HepG2 (cell line): ENCODE measurements around the gene ZNF512B. TPM values are rescaled to one million over a fixed set of nuclear protein-coding genes. Genes with fewer than 3 reads are reported as not detected.

Experiments
- CBX1 ChIP-seq: IDR thresholded peaks from one replicate; pipeline ENCODE4 v1.6.1; 2016; ENCODE audit warnings: antibody characterized with exemption, low read depth
- FOXK1 ChIP-seq: sonication (generic); formaldehyde crosslinking; IDR thresholded peaks from 2 replicates; pipeline ENCODE4 v1.4.0; 2020; ENCODE audit warnings: low read depth, missing genetic modification reagents, borderline replicate concordance
- KDM4B ChIP-seq: sonication (generic); formaldehyde crosslinking; IDR thresholded peaks from 2 replicates; pipeline ENCODE4 v1.4.0; 2020; ENCODE audit warnings: missing genetic modification reagents
- MYC ChIP-seq: sonication (generic); formaldehyde crosslinking; IDR thresholded peaks from 2 replicates; pipeline ENCODE4 v1.9.0; 2021; ENCODE audit warnings: missing genetic modification reagents, borderline replicate concordance
- NCOR1 ChIP-seq: fragments of 200-600 bp; sonication (generic); IDR thresholded peaks from 2 replicates; pipeline ENCODE4 v1.7.0; 2017; ENCODE audit warnings: antibody characterized with exemption, low read length, borderline replicate concordance
- POGZ ChIP-seq: sonication (generic); formaldehyde crosslinking; IDR thresholded peaks from 2 replicates; pipeline ENCODE4 v1.4.0; 2020; ENCODE audit warnings: mild to moderate bottlenecking, missing genetic modification reagents
- SALL2 ChIP-seq: sonication (generic); formaldehyde crosslinking; IDR thresholded peaks from 2 replicates; pipeline ENCODE4 v1.8.1; 2023; ENCODE audit warnings: mild to moderate bottlenecking, missing genetic modification reagents, inconsistent platforms
- SIX4 ChIP-seq: sonication (generic); formaldehyde crosslinking; IDR thresholded peaks from 2 replicates; pipeline ENCODE4 v1.4.0; 2020; ENCODE audit warnings: missing genetic modification reagents
- SOX5 ChIP-seq: IDR thresholded peaks from 2 replicates; pipeline ENCODE4 v1.6.1; 2016; ENCODE audit warnings: borderline replicate concordance
- SP4 ChIP-seq: sonication (generic); formaldehyde crosslinking; IDR thresholded peaks from 2 replicates; pipeline ENCODE4 v1.8.1; 2023; ENCODE audit warnings: mild to moderate bottlenecking, missing genetic modification reagents
- SRSF1 ChIP-seq: fragments of 200-400 bp; formaldehyde crosslinking; optimal IDR thresholded peaks from 2 replicates; pipeline ENCODE3; 2017; ENCODE audit warnings: mild to moderate bottlenecking, low read depth, low read length, moderate library complexity
- STAT5B ChIP-seq: sonication (generic); formaldehyde crosslinking; IDR thresholded peaks from 2 replicates; pipeline ENCODE4 v1.4.0; 2020; ENCODE audit warnings: missing genetic modification reagents
- TMF1 ChIP-seq: sonication (generic); formaldehyde crosslinking; IDR thresholded peaks from 2 replicates; pipeline ENCODE4 v1.8.1; 2022; ENCODE audit warnings: low read depth, missing genetic modification reagents
- TRIM24 ChIP-seq: sonication (generic); formaldehyde crosslinking; IDR thresholded peaks from 2 replicates; pipeline ENCODE4 v1.8.0; 2022; ENCODE audit warnings: mild to moderate bottlenecking, missing genetic modification reagents
- YEATS2 ChIP-seq: sonication (generic); formaldehyde crosslinking; IDR thresholded peaks from 2 replicates; pipeline ENCODE4 v1.4.0; 2020; ENCODE audit warnings: missing genetic modification reagents, borderline replicate concordance
- ZBTB40 ChIP-seq, 2 experiments: fragments of 450-650 bp in 1 of 2; sonication (generic) in 1 of 2; formaldehyde crosslinking in 1 of 2; IDR thresholded peaks; 2 replicates each; pipeline versions ENCODE4 v1.6.1 to v1.8.0; 2016 to 2022; ENCODE audit warnings: antibody characterized with exemption in 1 of 2, mild to moderate bottlenecking in 1 of 2, missing genetic modification reagents in 1 of 2
- ZIK1 ChIP-seq: sonication (generic); formaldehyde crosslinking; IDR thresholded peaks from 2 replicates; pipeline ENCODE4 v1.5.0; 2020; ENCODE audit warnings: mild to moderate bottlenecking, low read depth, missing genetic modification reagents, borderline replicate concordance
- ZNF24 ChIP-seq: fragments of 450-650 bp; IDR thresholded peaks from 2 replicates; pipeline ENCODE4 v1.6.1; 2017; ENCODE audit warnings: antibody characterized with exemption, mild to moderate bottlenecking
- ZNF260 ChIP-seq: sonication (generic); formaldehyde crosslinking; IDR thresholded peaks from 2 replicates; pipeline ENCODE4 v1.4.0; 2020; ENCODE audit warnings: missing genetic modification reagents, low read depth, mild to moderate bottlenecking, borderline replicate concordance
- ZNF501 ChIP-seq: sonication (generic); formaldehyde crosslinking; IDR thresholded peaks from 2 replicates; pipeline ENCODE4 v1.5.1; 2020; ENCODE audit warnings: mild to moderate bottlenecking, moderate library complexity, missing genetic modification reagents
- ZNF773 ChIP-seq: sonication (generic); formaldehyde crosslinking; IDR thresholded peaks from 2 replicates; pipeline ENCODE4 v1.4.0; 2020; ENCODE audit warnings: missing genetic modification reagents, borderline replicate concordance
- ZNF792 ChIP-seq: IDR thresholded peaks from 2 replicates; pipeline ENCODE4 v1.6.1; 2016
- polyA plus RNA-seq, 8 experiments: library from polyadenylated mRNA; depleted of rRNA in 3 of 8; stranded (reverse) in 7 of 8; unstranded in 1 of 8; fragments of >200 nt; fragmentation: Illumina TruSeq in 4 of 8; extraction: Trizol in 4 of 8; gene quantifications; 2 replicates each; pipeline versions ENCODE4 v1.2.1 to v1.2.3, GENCODE V29; 2011 to 2016; ENCODE audit warnings: low read depth in 4 of 8, missing spikeins in 1 of 8, mixed read lengths in 1 of 8; ENCODE audit not compliant: insufficient read depth in 1 of 8
- total RNA-seq, 5 experiments: library from RNA; depleted of rRNA; stranded (reverse); fragments of >200 nt; fragmentation: Illumina TruSeq; extraction: Trizol; gene quantifications; 2 replicates each; pipeline ENCODE4 v1.2.3, GENCODE V29; 2016; ENCODE audit warnings: low read depth in 1 of 5

ZNF512B gene
- total and polyA plus RNA-seq, 2 of the 13 experiments (the other 11 are each of a cell fraction or from before 2014, with no cell fraction given), result 11.5 to 30.6 TPM

GRCh38 chr20:63968928-63969760, 586 bp downstream of the ZNF512B start (continued):
- TF ChIP-seq ZBTB40 (IDR thresholded peaks at IDR 0.05), result no peak
- TF ChIP-seq ZBTB40 (CRISPR knock-in tag; IDR thresholded peaks at IDR 0.05), result peak; percentile 85
- 0 out of 2 replicates have a peak, but pooled peaks have one; percentile 48 for TF ChIP-seq SP4 (CRISPR knock-in tag)
- no peak for TF ChIP-seq SIX4
- peak; percentile 63; the same call in 1 of the 2 replicates for TF ChIP-seq ZNF501 (CRISPR knock-in tag)
- TF ChIP-seq ZIK1 (CRISPR knock-in tag), result no peak; the same call in 1 of the 2 replicates
- peak; percentile 18; the same call in 1 of the 2 replicates for TF ChIP-seq STAT5B (CRISPR knock-in tag)
- peak; percentile 50 for TF ChIP-seq SRSF1
- no peak for TF ChIP-seq TRIM24
- TF ChIP-seq POGZ (CRISPR knock-in tag), result peak; percentile 59; the same call in 1 of the 2 replicates
- TF ChIP-seq MYC, result peak; percentile 59; the same call in 1 of the 2 replicates
- no peak for TF ChIP-seq ZNF24
- TF ChIP-seq ZNF773 (CRISPR knock-in tag), result peak; percentile 48; the same call in 1 of the 2 replicates
- peak; percentile 86 for TF ChIP-seq NCOR1
- peak; percentile 74; the same call in 1 of the 2 replicates for TF ChIP-seq ZNF792
- 0 out of 2 replicates have a peak, but pooled peaks have one; percentile 51 for TF ChIP-seq FOXK1 (CRISPR knock-in tag)
- TF ChIP-seq SALL2 (CRISPR knock-in tag), result peak; percentile 47; the same call in 1 of the 2 replicates
- peak; percentile 71; the same call in 1 of the 2 replicates for TF ChIP-seq TMF1 (CRISPR knock-in tag)
- peak; percentile 27; the same call in 1 of the 2 replicates for TF ChIP-seq SOX5 (CRISPR knock-in tag)
- peak; percentile 68; the same call in 1 of the 2 replicates for TF ChIP-seq KDM4B (CRISPR knock-in tag)
- TF ChIP-seq CBX1, result no peak
- no peak for TF ChIP-seq ZNF260 (CRISPR knock-in tag)
- peak; percentile 73; the same call in 1 of the 2 replicates for TF ChIP-seq YEATS2 (CRISPR knock-in tag)
